HL-60 (cell line): ENCODE measurements around the gene ADGRL3.

Experiments
- DNase-seq, 2 experiments: peaks; one replicate each; pipeline ENCODE4 v3.0.0-alpha.2; 2010 to 2020; ENCODE audit warnings: low read depth in 1 of 2, low spot score in 1 of 2
- H3K27ac ChIP-seq: fragments of 250-450 bp; sonication (Bioruptor Pico); replicated peaks from 2 replicates; pipeline ENCODE4 v1.5.1; 2020; ENCODE audit warnings: mild to moderate bottlenecking, moderate library complexity
- H3K27me3 ChIP-seq: fragments of 250-450 bp; sonication (Bioruptor Pico); 2 replicates; pipeline ENCODE4 v1.5.1; 2021; ENCODE audit warnings: mild to moderate bottlenecking, moderate library complexity; ENCODE audit not compliant: insufficient read depth, poor library complexity, severe bottlenecking
- H3K4me3 ChIP-seq: replicated peaks from 2 replicates; pipeline ENCODE4 v1.5.1; 2011; ENCODE audit warnings: mild to moderate bottlenecking, control low read depth, low read length; ENCODE audit not compliant: insufficient read depth
- GABPA ChIP-seq: IDR thresholded peaks from 2 replicates; pipeline ENCODE4 v1.6.1; 2012; ENCODE audit warnings: low read depth
- POLR2AphosphoS5 ChIP-seq: IDR thresholded peaks from 2 replicates; pipeline ENCODE4 v1.6.1; 2012; ENCODE audit warnings: low read depth
- SPI1 ChIP-seq: IDR thresholded peaks from 2 replicates; pipeline ENCODE4 v1.6.1; 2012; ENCODE audit warnings: low read depth, mild to moderate bottlenecking, borderline replicate concordance
- TF ChIP-seq, protein P1 (sequence below): IDR thresholded peaks from 2 replicates; pipeline ENCODE4 v1.6.1; 2012; ENCODE audit warnings: low read depth; ENCODE audit not compliant: insufficient replicate concordance
- TF ChIP-seq, protein P2 (sequence below): IDR thresholded peaks from one replicate; pipeline ENCODE4 v1.5.1; 2011; ENCODE audit warnings: low read length, control low read depth, inconsistent platforms; ENCODE audit not compliant: insufficient read depth

The ADGRL3 gene

DNA sequence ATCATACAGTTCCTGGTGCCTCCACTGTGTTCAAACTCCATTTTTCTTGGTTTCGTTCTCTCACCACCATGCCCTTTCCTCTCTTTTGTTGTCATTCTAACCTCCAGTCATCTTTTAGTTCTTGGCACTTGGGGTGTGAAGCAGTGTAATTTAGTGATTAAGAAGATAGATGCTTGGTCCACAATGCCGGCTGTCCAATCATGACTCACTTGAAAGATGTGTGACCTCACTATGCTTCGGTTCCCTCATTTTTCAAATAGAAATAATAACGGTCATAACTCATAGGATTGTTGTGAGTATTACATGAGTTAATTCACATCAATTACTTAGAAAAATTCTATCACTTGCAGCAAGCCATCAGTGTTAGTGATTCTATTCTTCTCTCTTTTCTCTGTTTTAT is 327.8 kb downstream of the ADGRL3 start:
- H3K27ac ChIP-seq = no peak overlapping the region
- DNase-seq = no peak
- no peak overlapping the region for H3K4me3 ChIP-seq
- no peaks in the 10 kb centered on the region for H3K27me3 ChIP-seq
- TF ChIP-seq GABPA (no peak), SPI1 (no peak), POLR2AphosphoS5 (no peak)
- TF ChIP-seq, protein P1, sequence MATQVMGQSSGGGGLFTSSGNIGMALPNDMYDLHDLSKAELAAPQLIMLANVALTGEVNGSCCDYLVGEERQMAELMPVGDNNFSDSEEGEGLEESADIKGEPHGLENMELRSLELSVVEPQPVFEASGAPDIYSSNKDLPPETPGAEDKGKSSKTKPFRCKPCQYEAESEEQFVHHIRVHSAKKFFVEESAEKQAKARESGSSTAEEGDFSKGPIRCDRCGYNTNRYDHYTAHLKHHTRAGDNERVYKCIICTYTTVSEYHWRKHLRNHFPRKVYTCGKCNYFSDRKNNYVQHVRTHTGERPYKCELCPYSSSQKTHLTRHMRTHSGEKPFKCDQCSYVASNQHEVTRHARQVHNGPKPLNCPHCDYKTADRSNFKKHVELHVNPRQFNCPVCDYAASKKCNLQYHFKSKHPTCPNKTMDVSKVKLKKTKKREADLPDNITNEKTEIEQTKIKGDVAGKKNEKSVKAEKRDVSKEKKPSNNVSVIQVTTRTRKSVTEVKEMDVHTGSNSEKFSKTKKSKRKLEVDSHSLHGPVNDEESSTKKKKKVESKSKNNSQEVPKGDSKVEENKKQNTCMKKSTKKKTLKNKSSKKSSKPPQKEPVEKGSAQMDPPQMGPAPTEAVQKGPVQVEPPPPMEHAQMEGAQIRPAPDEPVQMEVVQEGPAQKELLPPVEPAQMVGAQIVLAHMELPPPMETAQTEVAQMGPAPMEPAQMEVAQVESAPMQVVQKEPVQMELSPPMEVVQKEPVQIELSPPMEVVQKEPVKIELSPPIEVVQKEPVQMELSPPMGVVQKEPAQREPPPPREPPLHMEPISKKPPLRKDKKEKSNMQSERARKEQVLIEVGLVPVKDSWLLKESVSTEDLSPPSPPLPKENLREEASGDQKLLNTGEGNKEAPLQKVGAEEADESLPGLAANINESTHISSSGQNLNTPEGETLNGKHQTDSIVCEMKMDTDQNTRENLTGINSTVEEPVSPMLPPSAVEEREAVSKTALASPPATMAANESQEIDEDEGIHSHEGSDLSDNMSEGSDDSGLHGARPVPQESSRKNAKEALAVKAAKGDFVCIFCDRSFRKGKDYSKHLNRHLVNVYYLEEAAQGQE = no peak
- TF ChIP-seq, protein P2, sequence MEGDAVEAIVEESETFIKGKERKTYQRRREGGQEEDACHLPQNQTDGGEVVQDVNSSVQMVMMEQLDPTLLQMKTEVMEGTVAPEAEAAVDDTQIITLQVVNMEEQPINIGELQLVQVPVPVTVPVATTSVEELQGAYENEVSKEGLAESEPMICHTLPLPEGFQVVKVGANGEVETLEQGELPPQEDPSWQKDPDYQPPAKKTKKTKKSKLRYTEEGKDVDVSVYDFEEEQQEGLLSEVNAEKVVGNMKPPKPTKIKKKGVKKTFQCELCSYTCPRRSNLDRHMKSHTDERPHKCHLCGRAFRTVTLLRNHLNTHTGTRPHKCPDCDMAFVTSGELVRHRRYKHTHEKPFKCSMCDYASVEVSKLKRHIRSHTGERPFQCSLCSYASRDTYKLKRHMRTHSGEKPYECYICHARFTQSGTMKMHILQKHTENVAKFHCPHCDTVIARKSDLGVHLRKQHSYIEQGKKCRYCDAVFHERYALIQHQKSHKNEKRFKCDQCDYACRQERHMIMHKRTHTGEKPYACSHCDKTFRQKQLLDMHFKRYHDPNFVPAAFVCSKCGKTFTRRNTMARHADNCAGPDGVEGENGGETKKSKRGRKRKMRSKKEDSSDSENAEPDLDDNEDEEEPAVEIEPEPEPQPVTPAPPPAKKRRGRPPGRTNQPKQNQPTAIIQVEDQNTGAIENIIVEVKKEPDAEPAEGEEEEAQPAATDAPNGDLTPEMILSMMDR = no peak

DNA sequence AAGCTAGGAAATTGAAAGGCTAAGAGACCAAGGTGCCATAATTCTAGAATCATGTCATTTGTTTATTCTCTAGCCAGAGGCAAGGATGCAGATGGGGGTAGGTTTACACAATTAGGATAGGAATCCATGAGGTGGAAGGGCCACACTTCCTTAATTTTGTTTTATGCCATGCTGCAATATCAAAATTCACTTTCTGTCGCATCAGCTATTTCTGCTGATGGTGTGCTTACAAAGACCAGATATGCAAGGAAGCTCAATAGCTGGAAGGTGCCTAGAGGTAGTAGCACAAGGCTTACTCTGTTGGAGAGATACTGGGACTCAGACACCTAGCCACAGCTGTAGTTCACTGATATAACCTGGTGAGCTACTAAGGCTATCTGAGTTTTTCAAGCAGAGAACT is 328.5 kb downstream of the ADGRL3 start:
- no peaks in the 10 kb centered on the region for H3K27me3 ChIP-seq
- H3K4me3 ChIP-seq = no peak overlapping the region
- DNase-seq = no peak
- H3K27ac ChIP-seq = no peak overlapping the region
- peak; percentile 16; the same call in 1 of the 2 replicates for TF ChIP-seq SPI1
- TF ChIP-seq, protein P2 = no peak
- TF ChIP-seq POLR2AphosphoS5 = no peak

GRCh38 chr4:61531188-61531587 is 331.1 kb downstream of the ADGRL3 start:
- no peak overlapping the region for H3K27ac ChIP-seq
- no peaks in the 10 kb centered on the region for H3K27me3 ChIP-seq
- H3K4me3 ChIP-seq = no peak overlapping the region
- TF ChIP-seq SPI1 (no peak), POLR2AphosphoS5 (no peak)
- TF ChIP-seq, protein P1 = no peak
- no peak for DNase-seq

- Histone ChIP-seq H3K27ac (no peak overlapping the region), H3K4me3 (no peak overlapping the region), H3K27me3 (no peaks in the 10 kb centered on the region)
- no peak for DNase-seq
- no peak for TF ChIP-seq GABPA
- TF ChIP-seq, protein P1 = no peak
- no peak for TF ChIP-seq SPI1
- TF ChIP-seq POLR2AphosphoS5 = no peak
- TF ChIP-seq, protein P2 = no peak
Measured at GRCh38 chr4:61532336-61533000, 332.3 kb downstream of the ADGRL3 start.
